DND-41 (cell line): Measurements from ENCODE around the gene COPE.

ENCODE experiments used
- CTCF ChIP-seq: IDR thresholded peaks from 2 replicates; pipeline ENCODE4 v1.5.1; 2012; ENCODE audit warnings: borderline replicate concordance, low read length, moderate library complexity, mild to moderate bottlenecking; ENCODE audit not compliant: poor library complexity, severe bottlenecking; ENCODE audit errors: extremely low read depth
- EZH2 ChIP-seq: IDR thresholded peaks from 3 replicates; pipeline ENCODE4 v1.6.1; 2012; ENCODE audit warnings: borderline replicate concordance, low read depth, mild to moderate bottlenecking, moderate library complexity, low read length, inconsistent platforms; ENCODE audit not compliant: severe bottlenecking

- TF ChIP-seq EZH2 (no peak), CTCF (no peak)
Measured at GRCh38 chr19:18866800-18867123, 52.4 kb downstream of the COPE start.
